Parathyroid adenoma (tissue), 2 donors: ENCODE data around the gene TXNDC11.

Experiments
- H2AFZ ChIP-seq: fragments of 300-600 bp; sonication (generic); one replicate; pipeline ENCODE4 v1.7.0; 2017; ENCODE audit warnings: antibody characterized with exemption, mild to moderate bottlenecking
- H3K27ac ChIP-seq: fragments of 300-600 bp; sonication (generic); one replicate; pipeline ENCODE4 v1.7.0; 2017
- H3K27me3 ChIP-seq: fragments of 300-600 bp; sonication (generic); one replicate; pipeline ENCODE4 v1.7.0; 2017; ENCODE audit warnings: low read length; ENCODE audit not compliant: control insufficient read depth, insufficient read depth
- H3K36me3 ChIP-seq: fragments of 300-600 bp; sonication (generic); one replicate; pipeline ENCODE4 v1.7.0; 2017; ENCODE audit warnings: low read length; ENCODE audit not compliant: control insufficient read depth, insufficient read depth
- H3K4me1 ChIP-seq: fragments of 300-600 bp; sonication (generic); one replicate; pipeline ENCODE4 v1.7.0; 2017; ENCODE audit warnings: control low read depth
- H3K4me2 ChIP-seq: fragments of 300-600 bp; sonication (generic); one replicate; pipeline ENCODE4 v1.7.0; 2017; ENCODE audit warnings: low read length
- H3K4me3 ChIP-seq: fragments of 300-600 bp; sonication (generic); one replicate; pipeline ENCODE4 v1.7.0; 2017; ENCODE audit warnings: low read depth, low read length
- H3K79me2 ChIP-seq: fragments of 300-600 bp; sonication (generic); one replicate; pipeline ENCODE4 v1.7.0; 2017; ENCODE audit warnings: control low read depth
- H3K9ac ChIP-seq: fragments of 300-600 bp; sonication (generic); one replicate; pipeline ENCODE4 v1.7.0; 2017; ENCODE audit warnings: mild to moderate bottlenecking
- H3K9me3 ChIP-seq: fragments of 300-600 bp; sonication (generic); one replicate; pipeline ENCODE4 v1.7.0; 2017; ENCODE audit warnings: low read length; ENCODE audit not compliant: control insufficient read depth
- TF ChIP-seq, protein P1 (sequence below): fragments of 300-600 bp; sonication (generic); IDR thresholded peaks from one replicate; pipeline ENCODE4 v1.7.0; 2017; ENCODE audit warnings: antibody characterized with exemption, mild to moderate bottlenecking
- donor health status: primary hyperparathyroidism.

The TXNDC11 gene

GRCh38 chr16:11677451-11677951, 65.2 kb downstream of the TXNDC11 start:
- Histone ChIP-seq H2AFZ (no peak overlapping the region), H3K36me3 (no peaks in the 10 kb centered on the region), H3K79me2 (no peaks in the 10 kb centered on the region), H3K27me3 (no peaks in the 10 kb centered on the region), H3K4me1 (no peaks in the 10 kb centered on the region), H3K27ac (no peak overlapping the region), H3K4me3 (no peak overlapping the region), H3K9ac (no peak overlapping the region), H3K4me2 (no peak overlapping the region), H3K9me3 (no peaks in the 10 kb centered on the region)
- TF ChIP-seq, protein P1, sequence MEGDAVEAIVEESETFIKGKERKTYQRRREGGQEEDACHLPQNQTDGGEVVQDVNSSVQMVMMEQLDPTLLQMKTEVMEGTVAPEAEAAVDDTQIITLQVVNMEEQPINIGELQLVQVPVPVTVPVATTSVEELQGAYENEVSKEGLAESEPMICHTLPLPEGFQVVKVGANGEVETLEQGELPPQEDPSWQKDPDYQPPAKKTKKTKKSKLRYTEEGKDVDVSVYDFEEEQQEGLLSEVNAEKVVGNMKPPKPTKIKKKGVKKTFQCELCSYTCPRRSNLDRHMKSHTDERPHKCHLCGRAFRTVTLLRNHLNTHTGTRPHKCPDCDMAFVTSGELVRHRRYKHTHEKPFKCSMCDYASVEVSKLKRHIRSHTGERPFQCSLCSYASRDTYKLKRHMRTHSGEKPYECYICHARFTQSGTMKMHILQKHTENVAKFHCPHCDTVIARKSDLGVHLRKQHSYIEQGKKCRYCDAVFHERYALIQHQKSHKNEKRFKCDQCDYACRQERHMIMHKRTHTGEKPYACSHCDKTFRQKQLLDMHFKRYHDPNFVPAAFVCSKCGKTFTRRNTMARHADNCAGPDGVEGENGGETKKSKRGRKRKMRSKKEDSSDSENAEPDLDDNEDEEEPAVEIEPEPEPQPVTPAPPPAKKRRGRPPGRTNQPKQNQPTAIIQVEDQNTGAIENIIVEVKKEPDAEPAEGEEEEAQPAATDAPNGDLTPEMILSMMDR: no peak

- TF ChIP-seq, protein P1: no peak
- Histone ChIP-seq H3K79me2 (no peaks in the 10 kb centered on the region), H2AFZ (no peak overlapping the region), H3K36me3 (no peaks in the 10 kb centered on the region), H3K27ac (no peak overlapping the region), H3K9me3 (no peaks in the 10 kb centered on the region), H3K4me3 (no peak overlapping the region), H3K9ac (no peak overlapping the region), H3K27me3 (no peaks in the 10 kb centered on the region), H3K4me1 (no peaks in the 10 kb centered on the region), H3K4me2 (no peak overlapping the region)
Measured at GRCh38 chr16:11676799-11677198, 65.9 kb downstream of the TXNDC11 start.

DNA sequence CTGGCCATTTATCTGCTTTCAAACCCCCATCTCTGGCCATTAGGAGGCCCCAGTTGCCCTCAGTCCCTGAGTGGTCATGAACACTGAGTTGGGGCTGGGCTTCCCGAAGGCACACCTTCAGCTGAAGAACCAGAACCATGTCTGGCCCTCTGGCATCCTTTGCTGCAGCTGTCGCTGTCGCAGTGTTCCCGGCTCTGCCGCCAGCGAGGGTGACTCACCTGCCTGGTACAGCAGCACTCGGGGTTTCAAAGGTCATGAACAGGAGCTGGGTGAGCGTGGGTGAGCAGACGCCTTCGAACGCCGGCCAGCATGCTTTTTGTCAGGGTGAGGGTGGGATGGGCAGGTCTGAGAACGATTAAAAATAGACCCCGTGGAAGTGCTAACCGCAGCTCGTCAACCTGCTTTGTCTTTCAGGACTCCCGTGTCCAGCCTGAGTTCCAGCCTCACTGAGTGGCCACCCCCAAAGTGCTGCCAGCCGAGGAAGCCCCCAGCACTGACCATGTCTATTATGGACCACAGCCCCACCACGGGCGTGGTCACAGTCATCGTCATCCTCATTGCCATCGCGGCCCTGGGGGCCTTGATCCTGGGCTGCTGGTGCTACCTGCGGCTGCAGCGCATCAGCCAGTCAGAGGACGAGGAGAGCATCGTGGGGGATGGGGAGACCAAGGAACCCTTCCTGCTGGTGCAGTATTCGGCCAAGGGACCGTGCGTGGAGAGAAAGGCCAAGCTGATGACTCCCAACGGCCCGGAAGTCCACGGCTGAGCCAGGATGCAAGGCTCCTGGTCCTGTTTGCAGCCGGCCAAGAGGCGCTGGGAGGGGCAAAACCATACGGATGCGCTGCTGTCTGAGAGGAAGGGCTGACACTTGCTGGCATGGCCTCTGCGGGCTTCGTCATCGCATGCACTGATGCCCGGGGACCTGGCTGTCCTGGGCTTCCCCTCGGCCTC, 66.8 kb downstream of the TXNDC11 start:
- Histone ChIP-seq H3K4me1 (no peaks in the 10 kb centered on the region), H3K36me3 (no peaks in the 10 kb centered on the region), H3K4me3 (no peak overlapping the region), H3K27ac (no peak overlapping the region), H3K79me2 (no peaks in the 10 kb centered on the region), H3K9me3 (no peaks in the 10 kb centered on the region), H3K4me2 (no peak overlapping the region), H3K9ac (no peak overlapping the region), H3K27me3 (no peaks in the 10 kb centered on the region), H2AFZ (no peak overlapping the region)
- TF ChIP-seq, protein P1: no peak

DNA sequence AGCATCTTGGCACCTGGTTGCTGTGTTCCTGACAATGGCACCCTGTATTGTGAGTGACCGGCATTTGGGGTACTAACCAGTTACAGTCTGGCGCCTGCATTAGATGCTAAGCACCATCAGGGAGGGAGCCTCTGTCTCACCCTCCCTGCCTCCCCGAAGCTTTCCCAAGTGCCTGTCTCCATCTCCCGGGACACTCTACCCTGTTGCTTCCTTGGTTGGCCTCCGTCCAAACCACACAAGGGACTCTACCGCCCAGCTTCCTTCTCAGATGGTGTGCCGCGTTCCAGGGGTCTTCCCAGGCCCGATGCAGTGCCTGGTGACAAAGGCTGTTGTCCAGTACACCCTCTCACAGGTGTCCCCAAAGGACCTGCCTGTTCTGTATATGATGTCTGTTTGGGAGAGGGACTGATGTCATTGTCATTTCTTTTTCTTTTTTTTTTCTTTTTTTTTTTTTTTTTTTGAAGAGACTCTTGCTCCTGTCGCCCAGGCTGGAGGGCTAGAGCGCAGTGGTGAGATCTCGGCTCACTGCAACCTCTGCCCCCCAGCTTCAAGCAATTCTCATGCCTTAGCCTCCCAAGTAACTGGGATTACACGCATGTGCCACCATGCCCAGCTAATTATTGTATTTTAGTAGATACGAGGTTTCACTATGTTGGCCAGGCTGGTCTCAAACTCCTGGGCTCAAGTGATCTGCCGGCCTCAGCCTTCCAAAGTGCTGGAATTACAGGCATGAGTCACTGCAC, 67.7 kb downstream of the TXNDC11 start:
- peaks cover 2% of the 10 kb centered on the region for H3K4me1 ChIP-seq

More for the DNA sequence above, 67.7 kb downstream of the TXNDC11 start:
- Histone ChIP-seq H3K4me3 (no peak overlapping the region), H3K27ac (no peak overlapping the region), H3K27me3 (no peaks in the 10 kb centered on the region), H3K9me3 (no peaks in the 10 kb centered on the region), H2AFZ (no peak overlapping the region), H3K9ac (no peak overlapping the region), H3K79me2 (no peaks in the 10 kb centered on the region), H3K36me3 (no peaks in the 10 kb centered on the region), H3K4me2 (no peak overlapping the region)
- TF ChIP-seq, protein P1: no peak
